Endothelial cell of umbilical vein (primary cell): ENCODE measurements around the gene PTGDS. TPM values are rescaled to one million over a fixed set of nuclear protein-coding genes. Genes with fewer than 3 reads are reported as not detected.

Experiments
- BruUV-seq: library from RNA; stranded (reverse); fragments of 400-500 nt; replicated peaks from 2 replicates; lab custom pipeline; 2021; lab: Mats Ljungman, UMichigan
- CTCF ChIA-PET: fragments of 300-600, 350-600 bp; sonication (Branson Sonifier 250); formaldehyde crosslinking; loops from one replicate; lab custom pipeline; 2021; ENCODE audit warnings: antibody characterized with exemption, inconsistent platforms; lab: Charles Lee
- POLR2A ChIA-PET: fragments of 300-600, 350-600 bp; sonication (Branson Sonifier 250); formaldehyde crosslinking; loops from one replicate; lab custom pipeline; 2021; ENCODE audit warnings: antibody characterized with exemption, inconsistent platforms; lab: Charles Lee
- DNase-seq: peaks from one replicate; pipeline ENCODE4 v3.0.0-alpha.2; 2011; ENCODE audit warnings: low read depth, low spot score
- FAIRE-seq: peaks from 2 replicates; lab custom pipeline; 2011; peaks lifted over from hg19 to GRCh38; lab: Jason Lieb, UNC
- H2AFZ ChIP-seq: 2 replicates; pipeline ENCODE4 v1.6.0; 2012; ENCODE audit warnings: low read depth, low read length, control low read depth, inconsistent platforms
- H3K27ac ChIP-seq: 2 replicates; pipeline ENCODE4 v1.5.1; 2011; ENCODE audit warnings: low read depth, mild to moderate bottlenecking, control low read depth, low read length, moderate library complexity; ENCODE audit not compliant: insufficient read depth
- H3K27me3 ChIP-seq, 2 experiments: 2 replicates each; pipeline versions ENCODE4 v1.6.0 to v1.6.1; 2011; ENCODE audit warnings: low read length in 2 of 2, mixed read lengths in 1 of 2; ENCODE audit not compliant: control insufficient read depth in 2 of 2, insufficient read depth in 2 of 2
- H3K36me3 ChIP-seq, 2 experiments: 2 replicates in 1 of 2; 3 replicates in 1 of 2; pipeline ENCODE4 v1.5.1; 2011; ENCODE audit warnings: low read length in 2 of 2, mild to moderate bottlenecking in 1 of 2, moderate library complexity in 1 of 2; ENCODE audit not compliant: control insufficient read depth in 2 of 2, insufficient read depth in 2 of 2; ENCODE audit errors: extremely low read depth in 1 of 2
- H3K4me1 ChIP-seq: 3 replicates; pipeline ENCODE4 v1.5.1; 2011; ENCODE audit warnings: mild to moderate bottlenecking, low read length; ENCODE audit not compliant: control insufficient read depth, insufficient read depth; ENCODE audit errors: extremely low read depth
- H3K4me2 ChIP-seq: 2 replicates; pipeline ENCODE4 v1.6.1; 2011; ENCODE audit warnings: low read length, control low read depth, mixed read lengths; ENCODE audit not compliant: insufficient read depth
- H3K4me3 ChIP-seq, 3 experiments: fragments of 200-600 bp in 1 of 3; sonication (generic), shearing (Covaris generic) in 1 of 3; replicated peaks in 1 of 3; 2 replicates each; pipeline ENCODE4 v1.5.1; 2011 to 2016; ENCODE audit warnings: control low read depth in 3 of 3, low read length in 3 of 3, mild to moderate bottlenecking in 2 of 3, inconsistent platforms in 1 of 3, low read depth in 1 of 3, moderate library complexity in 1 of 3; ENCODE audit not compliant: insufficient read depth in 1 of 3
- H3K79me2 ChIP-seq: 2 replicates; pipeline ENCODE4 v1.6.0; 2012; ENCODE audit warnings: low read length, inconsistent platforms; ENCODE audit not compliant: control insufficient read depth, insufficient read depth
- H3K9ac ChIP-seq: replicated peaks from 2 replicates; pipeline ENCODE3; 2011; ENCODE audit warnings: low read length, control low read depth; ENCODE audit not compliant: insufficient read depth; ENCODE audit errors: extremely low read depth
- H3K9me1 ChIP-seq: replicated peaks from 3 replicates; pipeline ENCODE4 v1.6.0; 2011; ENCODE audit warnings: mild to moderate bottlenecking, low read length; ENCODE audit not compliant: control insufficient read depth, insufficient read depth; ENCODE audit errors: extremely low read depth
- H3K9me3 ChIP-seq: replicated peaks from 2 replicates; pipeline ENCODE4 v1.5.1; 2012; ENCODE audit warnings: low read length, inconsistent platforms; ENCODE audit not compliant: control insufficient read depth, insufficient read depth
- H4K20me1 ChIP-seq: replicated peaks from 2 replicates; pipeline ENCODE3; 2011; ENCODE audit warnings: mild to moderate bottlenecking, low read length; ENCODE audit not compliant: control insufficient read depth, insufficient read depth; ENCODE audit errors: extremely low read depth
- CTCF ChIP-seq, 2 donors: IDR thresholded peaks; 1 replicate in 1 of 2; 2 replicates in 1 of 2; pipeline ENCODE4 v1.5.1; 2011; ENCODE audit warnings: low read length in 2 of 2, mild to moderate bottlenecking in 2 of 2, moderate library complexity in 2 of 2, control low read depth in 1 of 2, inconsistent platforms in 1 of 2, low read depth in 1 of 2; ENCODE audit not compliant: insufficient read depth in 1 of 2; ENCODE audit errors: extremely low read depth in 1 of 2
- GATA2 ChIP-seq: IDR thresholded peaks from 2 replicates; pipeline ENCODE4 v1.7.0; 2011; ENCODE audit warnings: low read depth, mild to moderate bottlenecking, moderate library complexity, mixed read lengths, low read length; ENCODE audit not compliant: insufficient read length, insufficient read depth
- JUN ChIP-seq: IDR thresholded peaks from 2 replicates; pipeline ENCODE4 v1.6.1; 2011; ENCODE audit warnings: borderline replicate concordance, low read depth; ENCODE audit not compliant: insufficient read length, insufficient read depth
- POLR2A ChIP-seq: IDR thresholded peaks from 2 replicates; pipeline ENCODE4 v1.6.1; 2012; ENCODE audit warnings: low read depth, mild to moderate bottlenecking, control low read depth, low read length
- POLR2AphosphoS5 ChIP-seq: IDR thresholded peaks from 2 replicates; pipeline ENCODE4 v1.6.1; 2012; ENCODE audit warnings: low read depth, mild to moderate bottlenecking, control low read depth, low read length, moderate library complexity; ENCODE audit not compliant: insufficient read depth
- dilution Hi-C: fragments of 300-500 bp; cut with MboI; formaldehyde crosslinking; loops from one replicate; pipeline ENCODE4 v1.15.0; 2019; ENCODE audit warnings: low sequenced_read_pairs; ENCODE audit not compliant: extremely low pct_ligation_motif_present
- intact Hi-C: fragments of 100-400 bp; cut with micrococcal nuclease; formaldehyde crosslinking; loops from one replicate; pipeline ENCODE4 v1.10.0; 2022
- polyA plus RNA-seq, 4 experiments: library from polyadenylated mRNA; depleted of rRNA in 3 of 4; stranded (reverse) in 3 of 4; unstranded in 1 of 4; fragments of >200 nt; gene quantifications; 2 replicates each; pipeline versions ENCODE4 v1.2.1 to v1.2.3, GENCODE V29; 2011 to 2012; ENCODE audit warnings: missing spikeins in 1 of 4
- total RNA-seq: library from RNA; stranded (reverse); gene quantifications from 2 replicates; pipeline ENCODE4 v1.2.3, GENCODE V29; 2021

Gene PTGDS
- total and polyA plus RNA-seq, 2 donors (not counting 3 experiments of a cell fraction or from before 2014, with no cell fraction given), result not detected

GRCh38 chr9:136995362-136995761, 18.1 kb downstream of the PTGDS start:
- Histone ChIP-seq H3K79me2 (peaks cover 9% of the 10 kb centered on the region), H2AFZ (no peak overlapping the region), H3K4me3 (no peak overlapping the region), H3K4me2 (no peak overlapping the region), H3K27me3 (no peaks in the 10 kb centered on the region), H4K20me1 (no peaks in the 10 kb centered on the region), H3K9ac (no peak overlapping the region), H3K27ac (no peak overlapping the region), H3K36me3 (no peaks in the 10 kb centered on the region), H3K9me3 (no peaks in the 10 kb centered on the region), H3K9me1 (no peaks in the 10 kb centered on the region), H3K4me1 (peaks cover 32% of the 10 kb centered on the region)
- BruUV-seq, result no TSS peak
- ChIA-PET POLR2A (no interaction called here), CTCF (interaction anchor here (0.5 to 1.9 kb wide), 6 partner anchors 34 to 109 kb away, joined by 3 to 16 read pairs (median 6); partner anchors contain the start of gene TRAF2)
- DNase-seq (no peak), FAIRE-seq (no peak)
- dilution Hi-C loops (no loop called here), intact Hi-C loops (loop anchor here (5.0 kb wide), 1 partner anchor 153 kb away; the partner anchor contains the start of gene AJM1)
- no peak for TF ChIP-seq GATA2
- TF ChIP-seq POLR2A, result no peak
- TF ChIP-seq POLR2AphosphoS5, result no peak
- no peak for TF ChIP-seq JUN
- TF ChIP-seq CTCF (IDR thresholded peaks at IDR 0.05; ENCODE audit: extremely low read depth in 1 of 2, insufficient read depth in 1 of 2, low read depth in 1 of 2, low read length in 2 of 2), result no peak
